Activated CD8-positive, alpha-beta memory T cell treated with anti-CD3 and anti-CD28 coated beads, Interleukin-2, amount 50 U/mL, for 4 hours (primary cell): ENCODE results near the gene KRTAP10-9.
A peak's percentile ranks its signal among the peaks of the same experiment; 100 is the strongest.
"Not testable (repeated sequence)": the region's sequence is repeated elsewhere in the genome, so short reads cannot be mapped to it uniquely, and the experiment has no call there.

Experiments used
- DNase-seq: peaks from one replicate; pipeline ENCODE4 v3.0.0-alpha.2; 2020

The KRTAP10-9 gene

GRCh38 chr21:44644878-44645277 is 18.0 kb downstream of the KRTAP10-9 start:
- DNase-seq, result no peak

DNA sequence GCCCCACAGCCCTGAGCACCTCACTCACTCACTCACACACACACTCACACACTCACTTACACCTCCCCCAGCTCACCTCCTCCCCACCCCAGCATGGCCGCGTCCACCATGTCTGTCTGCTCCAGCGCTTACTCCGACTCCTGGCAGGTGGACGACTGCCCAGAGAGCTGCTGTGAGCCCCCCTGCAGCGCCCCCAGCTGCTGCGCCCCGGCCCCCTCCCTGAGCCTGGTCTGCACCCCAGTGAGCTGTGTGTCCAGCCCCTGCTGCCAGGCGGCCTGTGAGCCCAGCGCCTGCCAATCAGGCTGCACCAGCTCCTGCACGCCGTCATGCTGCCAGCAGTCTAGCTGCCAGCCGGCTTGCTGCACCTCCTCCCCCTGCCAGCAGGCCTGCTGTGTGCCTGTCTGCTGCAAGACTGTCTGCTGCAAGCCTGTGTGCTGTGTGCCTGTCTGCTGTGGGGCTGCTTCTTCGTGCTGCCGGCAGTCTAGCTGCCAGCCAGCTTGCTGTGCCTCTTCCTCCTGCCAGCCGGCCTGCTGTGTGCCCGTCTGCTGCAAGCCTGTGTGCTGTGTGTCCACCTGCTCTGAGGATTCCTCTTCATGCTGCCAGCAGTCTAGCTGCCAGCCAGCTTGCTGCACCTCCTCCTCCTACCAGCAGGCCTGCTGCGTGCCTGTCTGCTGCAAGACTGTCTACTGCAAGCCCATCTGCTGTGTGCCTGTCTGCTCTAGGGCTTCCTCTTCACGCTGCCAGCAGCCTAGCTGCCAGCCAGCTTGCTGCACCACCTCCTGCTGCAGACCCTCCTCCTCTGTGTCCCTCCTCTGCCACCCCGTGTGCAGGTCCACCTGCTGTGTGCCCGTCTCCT is 19.7 kb downstream of the KRTAP10-9 start, which contains the start of gene KRTAP10-11:
Gene KRTAP10-11, plus strand, starts transcription at position 49 of the 856 bp plus-strand sequence. Its CDS starts 45 bp downstream, at position 94.
- not testable (repeated sequence) for DNase-seq

GRCh38 chr21:44647222-44647552 is 20.3 kb downstream of the KRTAP10-9 start:
- DNase-seq, result no peak

DNA sequence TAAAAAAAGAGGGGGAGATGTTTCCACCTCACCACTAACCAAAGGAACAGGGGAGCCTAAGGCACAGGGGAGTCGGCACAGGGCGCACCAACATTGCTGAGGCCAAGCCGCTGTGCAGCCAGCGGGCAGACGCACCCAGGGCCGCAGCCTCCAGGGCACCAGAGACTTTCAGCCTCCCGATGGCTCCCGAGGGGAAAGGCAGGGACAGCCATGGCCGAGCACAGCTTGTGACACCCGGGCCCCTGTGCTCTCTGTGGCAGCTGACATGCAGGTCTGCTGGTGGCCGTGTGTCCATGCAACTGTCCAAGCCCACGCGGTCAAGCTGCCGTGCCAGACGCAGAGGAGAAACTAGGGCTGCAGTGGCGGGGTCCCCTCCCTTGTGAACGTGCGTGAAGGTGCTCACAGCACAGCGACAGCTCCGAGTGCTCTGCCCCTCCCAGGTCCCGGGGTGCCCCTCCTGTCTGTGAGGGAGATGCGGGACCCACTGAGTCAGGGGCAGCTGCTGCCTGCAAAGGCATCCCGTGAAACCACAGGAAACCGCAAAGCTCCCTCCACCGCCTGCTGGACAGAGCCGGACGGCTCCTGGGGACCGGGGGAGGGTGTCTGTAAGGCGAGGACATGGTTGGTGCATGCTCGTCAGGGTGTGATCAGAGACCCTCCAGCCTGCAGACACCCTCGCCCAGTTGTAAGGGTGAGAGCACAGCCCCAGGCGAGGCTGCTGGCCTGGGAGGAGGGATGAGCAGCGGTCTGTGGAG is 21.8 kb downstream of the KRTAP10-9 start:
- DNase-seq, result no peak

DNA sequence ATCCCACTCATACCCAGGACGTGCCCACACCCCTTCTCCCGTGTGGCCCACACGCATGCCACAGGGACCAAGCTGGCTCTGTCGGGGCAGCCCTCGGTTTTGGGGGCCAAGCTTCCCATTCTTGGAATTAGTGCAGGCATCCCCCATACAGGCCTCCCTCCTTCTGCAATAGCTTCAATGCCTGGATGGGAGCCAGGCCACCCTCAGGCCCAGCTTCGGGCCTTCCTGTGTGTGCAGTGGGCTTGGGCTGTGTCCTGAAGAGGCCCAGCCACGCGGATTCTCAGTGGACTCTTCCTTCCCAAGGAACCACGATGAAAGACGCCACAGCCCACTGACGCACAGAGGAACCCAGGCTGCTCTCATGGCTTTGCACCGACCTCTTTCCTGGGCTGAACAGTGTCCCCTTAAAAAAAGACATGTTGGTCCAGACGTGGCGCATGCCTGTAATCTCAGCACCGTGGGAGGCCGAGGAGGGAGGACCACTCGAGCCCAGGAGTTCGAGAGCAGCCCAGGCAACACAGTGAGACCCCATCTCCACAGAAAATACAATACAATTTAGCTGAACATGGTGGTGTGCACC is 22.7 kb downstream of the KRTAP10-9 start:
- DNase-seq, result no peak

DNA sequence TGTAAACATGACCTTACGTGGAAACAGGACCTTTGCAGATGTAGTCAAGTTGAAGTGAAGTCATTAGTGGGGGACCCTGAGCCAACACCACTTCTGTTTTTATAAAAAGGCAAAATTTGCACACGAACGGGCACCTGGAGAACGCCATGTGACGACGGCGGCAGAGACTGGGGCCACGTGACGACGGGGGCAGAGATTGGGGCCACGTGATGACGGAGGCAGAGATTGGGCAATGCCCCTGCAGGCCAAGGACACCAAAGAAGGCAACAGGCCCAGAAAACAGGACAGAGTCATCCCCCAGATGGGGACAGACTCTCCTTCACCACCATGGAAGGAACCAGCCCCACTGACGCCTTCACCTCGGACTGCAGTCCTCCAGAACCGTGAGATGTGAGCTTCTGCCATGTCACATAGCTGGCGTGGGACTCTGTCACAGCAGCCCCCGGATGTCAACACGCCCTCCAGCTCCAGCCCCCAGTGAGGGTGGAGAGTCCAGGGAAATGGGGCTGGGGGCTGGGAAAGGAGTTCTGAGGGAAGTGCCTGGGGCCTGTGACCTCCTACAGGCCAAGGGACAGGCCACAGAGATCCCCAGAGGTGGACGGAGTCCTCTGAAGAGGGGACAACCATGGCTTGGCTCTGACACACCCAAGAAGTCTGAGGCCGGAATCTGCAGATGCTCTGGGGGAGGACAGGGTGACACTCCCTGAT is 23.5 kb downstream of the KRTAP10-9 start:
- DNase-seq, result no peak

DNA sequence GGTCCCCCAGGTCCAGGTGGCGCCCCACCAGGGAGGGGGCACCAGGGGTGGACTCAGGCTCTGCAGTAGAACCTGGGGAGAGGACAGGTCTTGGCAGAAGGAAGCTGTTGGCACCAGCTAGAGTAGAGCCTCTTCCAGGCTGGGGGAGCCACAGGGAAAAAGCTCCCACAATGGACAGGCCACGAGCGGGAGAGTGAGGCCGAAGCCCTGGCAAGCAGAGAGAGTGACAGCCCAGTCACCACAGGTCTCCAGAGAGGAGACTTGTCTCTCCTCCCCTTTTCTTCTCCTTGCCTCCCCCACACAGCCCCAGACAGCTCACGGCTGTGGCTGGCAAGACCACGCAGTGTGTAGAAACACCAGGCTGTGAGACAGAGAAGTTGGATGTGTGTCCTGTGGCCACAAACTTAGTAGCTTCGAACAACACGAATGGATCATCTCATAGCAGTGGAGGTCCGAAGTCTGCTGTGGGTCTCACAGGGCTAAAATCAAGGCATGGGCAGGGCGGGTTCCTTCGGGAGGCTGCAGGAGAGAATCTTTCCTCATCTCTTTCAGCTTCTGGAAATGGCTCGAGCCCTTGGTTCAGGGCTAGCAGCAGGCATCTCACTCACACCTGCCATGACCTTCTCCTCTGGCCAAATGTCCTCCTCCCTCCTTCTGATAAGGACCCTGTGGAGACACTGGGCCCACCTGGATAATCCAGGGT is 24.2 kb downstream of the KRTAP10-9 start:
- no peak for DNase-seq

DNA sequence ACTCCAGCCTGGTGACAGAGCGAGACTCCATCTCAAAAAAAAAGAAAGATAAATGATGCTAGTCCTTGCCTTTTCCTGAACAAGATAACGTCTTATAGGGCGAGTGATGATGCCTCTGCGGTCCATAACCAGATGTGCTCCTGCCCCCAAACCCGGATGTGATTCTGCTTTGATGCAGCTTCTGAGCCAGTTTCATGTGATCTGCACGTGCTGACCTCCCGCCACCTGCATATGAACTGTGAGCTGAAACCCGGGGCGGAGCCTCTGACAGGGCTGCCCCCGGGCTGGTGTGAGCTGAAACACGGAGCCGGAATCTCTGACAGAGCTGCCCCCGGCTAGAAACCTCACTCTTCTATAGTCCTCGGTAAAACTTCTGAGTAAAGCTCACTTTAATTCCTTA is 26.2 kb downstream of the KRTAP10-9 start:
- DNase-seq, result no peak

DNA sequence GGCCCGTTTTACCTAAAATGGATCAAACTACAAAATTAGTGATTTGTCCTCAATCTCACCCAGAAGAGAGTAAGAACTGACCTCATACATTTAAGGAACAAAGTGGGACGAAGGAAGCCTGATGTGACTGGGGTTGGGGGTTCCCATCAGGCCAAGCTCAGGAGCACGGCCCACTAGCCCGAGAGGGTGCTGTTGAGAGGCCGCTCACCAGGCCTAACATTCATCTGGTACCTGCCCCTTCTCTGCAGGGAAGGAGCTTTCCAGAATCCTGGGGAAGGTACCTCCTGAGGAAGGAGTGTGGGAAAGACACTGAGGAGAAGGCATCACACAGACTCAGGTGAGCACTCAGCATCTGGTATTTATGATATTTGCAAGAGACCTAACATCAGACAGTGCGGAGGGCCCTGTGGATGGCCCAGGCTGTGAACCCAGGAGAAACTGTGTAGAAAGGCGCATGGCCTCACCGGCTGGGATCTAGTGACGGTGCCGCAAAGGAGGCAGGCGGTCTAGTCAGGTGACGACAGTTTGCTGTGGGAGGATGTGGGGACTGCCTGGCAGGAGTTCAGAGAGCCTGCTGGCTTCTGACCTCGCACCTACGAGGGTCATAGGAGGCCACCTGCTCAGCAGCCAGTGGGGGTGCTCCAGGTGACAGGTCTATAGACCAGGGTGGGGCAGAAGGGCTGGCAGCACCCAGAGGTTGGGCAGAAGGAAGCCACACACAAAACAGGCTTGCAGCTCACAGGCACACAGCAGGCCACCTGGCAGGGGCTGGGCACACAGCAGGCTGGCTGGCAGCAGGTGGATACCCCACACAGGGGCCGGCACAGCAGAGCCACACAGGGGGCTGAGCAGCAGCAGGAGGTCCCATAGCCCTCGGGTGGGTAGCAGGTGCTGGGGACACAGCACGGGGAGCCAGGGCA is 27.0 kb downstream of the KRTAP10-9 start:
- peak; percentile 47 for DNase-seq

GRCh38 chr21:44654576-44655175 is 27.8 kb downstream of the KRTAP10-9 start, which contains the start of gene KRTAP12-4:
TSS of gene KRTAP12-4 (minus strand) at chr21:44654659. CDS start at chr21:44654614, 45 bp downstream.
- DNase-seq, result no peak

- no peak for DNase-seq
Observed at GRCh38 chr21:44656868-44657267, 30.0 kb downstream of the KRTAP10-9 start.

- DNase-seq, result peak; percentile 41
Observed at GRCh38 chr21:44657635-44658540, 31.0 kb downstream of the KRTAP10-9 start, which contains the start of gene KRTAP12-3. TSS of gene KRTAP12-3 (plus strand) at chr21:44657932. CDS start at chr21:44657980, 48 bp downstream.

DNA sequence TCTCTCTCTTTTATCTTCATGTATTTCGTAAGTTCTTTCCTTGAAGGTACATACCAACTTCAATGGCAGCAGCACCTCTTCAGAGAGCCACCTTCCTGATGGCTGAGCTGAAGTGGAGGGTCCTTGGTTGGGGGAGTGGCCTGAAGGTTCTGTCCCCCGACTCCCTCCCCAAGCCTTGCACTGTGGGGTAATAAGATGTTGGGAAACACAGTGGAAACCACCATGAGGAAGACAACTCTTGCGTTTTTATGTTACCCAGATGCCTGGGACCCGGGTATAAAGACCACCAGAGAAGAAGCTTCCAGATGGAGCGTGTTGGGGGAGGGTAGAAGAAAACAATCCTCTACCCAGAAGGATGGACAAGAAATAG is 31.6 kb downstream of the KRTAP10-9 start:
- DNase-seq, result no peak

DNA sequence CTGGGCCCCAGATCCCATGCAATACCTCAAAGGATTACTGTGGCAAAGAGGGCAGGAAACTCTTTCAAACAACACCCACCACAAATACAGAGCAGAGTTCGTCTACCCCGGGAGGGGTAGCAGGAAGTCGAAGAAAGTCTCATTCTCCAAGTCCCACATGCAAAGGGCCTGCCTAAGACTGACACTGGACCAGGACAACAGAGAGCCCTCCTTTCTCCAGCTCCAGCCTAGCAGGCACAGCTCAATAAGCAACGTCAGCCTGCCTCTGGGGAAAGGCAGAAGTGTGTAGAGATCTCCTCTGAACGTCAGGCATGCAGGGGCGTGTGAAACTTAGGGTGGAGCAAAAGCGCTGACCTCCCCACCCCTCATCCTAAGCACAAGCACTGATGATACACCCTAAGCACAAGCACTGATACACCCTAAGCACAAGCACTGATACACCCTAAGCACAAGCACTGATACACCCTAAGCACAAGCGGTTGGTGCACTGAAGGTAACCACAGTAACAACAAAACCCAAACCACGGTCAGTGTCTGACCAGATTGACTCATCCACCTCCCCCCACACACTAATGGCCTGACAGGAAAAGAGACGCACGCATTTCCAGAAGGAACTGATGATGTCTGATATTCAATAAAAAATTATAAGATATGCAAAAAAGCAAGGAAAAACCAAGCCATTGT is 32.2 kb downstream of the KRTAP10-9 start:
- DNase-seq, result no peak

- DNase-seq, result not testable (repeated sequence)
Observed at GRCh38 chr21:44661567-44661966, 34.7 kb downstream of the KRTAP10-9 start.

GRCh38 chr21:44664691-44665090 is 37.8 kb downstream of the KRTAP10-9 start:
- DNase-seq, result no peak

DNA sequence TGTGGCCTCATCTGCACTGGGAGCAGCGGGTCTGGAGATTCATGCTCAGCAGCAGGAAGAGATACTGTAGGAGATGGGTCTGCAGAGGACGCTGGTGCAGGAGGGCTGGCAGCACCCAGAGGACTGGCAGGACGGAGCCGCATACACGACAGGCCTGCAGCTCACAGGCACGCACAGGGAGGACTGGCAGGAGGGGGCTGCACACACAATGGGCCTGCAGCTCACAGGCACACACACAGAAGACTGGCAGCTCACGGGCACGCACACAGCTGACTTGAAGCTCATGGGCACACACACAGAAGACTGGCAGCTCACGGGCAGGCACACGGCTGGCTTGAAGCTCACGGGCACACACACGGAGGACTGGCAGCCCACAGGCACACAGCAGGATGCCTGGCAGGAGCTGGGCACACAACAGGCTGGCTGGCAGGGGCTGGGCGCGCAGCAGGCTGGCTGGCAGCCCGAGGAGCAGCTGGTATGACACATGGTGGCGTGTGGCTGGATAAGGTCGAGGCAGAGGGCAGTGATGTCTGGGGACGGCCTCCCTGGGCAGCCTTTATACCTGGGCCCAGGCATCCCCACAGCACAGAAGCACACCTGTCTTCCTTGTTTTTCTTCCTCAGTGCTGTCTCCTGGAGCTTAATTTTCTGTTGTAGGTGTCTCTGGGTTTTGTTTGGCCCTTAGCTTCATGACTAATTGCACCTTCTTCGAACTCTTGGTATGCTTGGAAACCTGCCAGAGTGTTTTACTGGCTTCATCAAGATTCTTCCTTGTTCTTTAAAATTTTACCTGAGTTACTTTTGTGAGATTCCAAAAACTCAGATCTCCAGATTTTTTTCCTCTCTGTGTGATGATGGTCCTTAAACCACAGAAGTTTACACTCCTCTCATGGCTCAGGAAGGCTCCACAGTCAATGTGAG is 39.8 kb downstream of the KRTAP10-9 start, which contains the start of gene KRTAP12-2:
Gene KRTAP12-2, minus strand, starts transcription at position 527 of the 920 bp plus-strand sequence. Its CDS starts 41 bp downstream, at position 486.
- DNase-seq, result no peak

DNA sequence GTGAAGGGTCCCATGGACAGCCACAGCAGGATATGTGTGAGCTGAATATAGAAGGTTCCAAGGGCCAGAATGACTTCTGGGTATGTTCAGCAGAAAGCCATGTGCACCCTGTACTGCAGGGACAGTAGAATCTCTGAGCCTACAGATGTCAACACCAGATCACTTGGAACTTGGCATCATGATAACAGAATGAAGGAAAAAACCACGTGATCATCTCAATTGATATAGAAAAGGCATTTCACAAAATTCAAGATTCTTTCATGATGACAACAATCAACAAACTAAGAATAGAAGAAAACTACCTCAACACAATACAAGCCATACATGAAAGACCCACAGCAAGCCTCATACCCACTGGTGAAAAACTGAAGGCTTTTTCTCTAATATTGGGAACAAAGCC is 40.7 kb downstream of the KRTAP10-9 start:
- DNase-seq, result no peak
